Measurements from ENCODE around the gene PCBP2.

DNA sequence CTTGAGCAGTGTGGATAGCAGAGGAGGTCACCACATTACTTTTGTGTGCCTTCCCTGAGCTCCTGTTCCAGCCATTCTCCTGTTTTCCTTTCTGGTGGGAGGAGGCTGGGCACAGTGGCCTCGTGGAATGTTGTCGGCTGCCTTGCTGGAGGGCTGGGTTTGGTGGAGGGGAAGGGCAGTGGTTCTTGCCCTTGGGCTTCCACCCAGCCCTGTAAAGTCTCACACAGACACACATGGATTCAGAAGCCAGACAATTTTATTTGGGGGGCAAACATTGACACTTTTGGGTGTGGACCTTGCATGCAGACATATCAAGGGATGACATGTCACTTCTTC lies 54.5 kb downstream of the PCBP2 start:
- no peak for TF ChIP-seq CTCF (IDR thresholded peaks at IDR 0.05; ENCODE audit: low read depth, low read length)
- TF ChIP-seq POLR2A (IDR thresholded peaks at IDR 0.05; ENCODE audit: extremely low read depth, insufficient read length), result no peak

Data from NB4 (cell line).